HUDEP-2 (cell line): Measurements from ENCODE around the gene ADAMTS17.

Experiments
- DNase-seq, 76 experiments: peaks; one replicate each; lab custom pipeline; 2025; ENCODE audit not compliant: unreplicated experiment in 76 of 76; lab: John Stamatoyannopoulos, UW

ADAMTS17 gene

GRCh38 chr15:100255644-100256043 lies 86.1 kb downstream of the ADAMTS17 start:
- DNase-seq, result no peak

DNA sequence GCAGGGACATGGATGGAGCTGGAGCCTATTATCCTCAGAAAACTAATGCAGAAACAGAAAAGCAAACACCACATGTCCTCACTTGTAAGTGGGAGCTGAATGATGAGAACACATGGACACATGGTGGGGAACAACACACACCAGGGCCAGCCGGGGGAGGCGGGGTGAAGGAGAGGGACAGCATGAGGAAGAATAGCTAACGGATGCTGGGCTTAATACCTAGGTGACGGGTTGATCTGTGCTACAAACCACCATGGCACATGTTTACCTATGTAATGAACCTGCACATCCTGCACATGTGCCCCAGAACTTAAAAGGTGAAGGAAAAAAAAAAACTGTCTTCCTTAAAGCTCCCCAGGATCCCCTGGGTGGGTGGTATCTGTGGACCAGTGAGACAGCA lies 87.1 kb downstream of the ADAMTS17 start:
- no peak for DNase-seq

DNA sequence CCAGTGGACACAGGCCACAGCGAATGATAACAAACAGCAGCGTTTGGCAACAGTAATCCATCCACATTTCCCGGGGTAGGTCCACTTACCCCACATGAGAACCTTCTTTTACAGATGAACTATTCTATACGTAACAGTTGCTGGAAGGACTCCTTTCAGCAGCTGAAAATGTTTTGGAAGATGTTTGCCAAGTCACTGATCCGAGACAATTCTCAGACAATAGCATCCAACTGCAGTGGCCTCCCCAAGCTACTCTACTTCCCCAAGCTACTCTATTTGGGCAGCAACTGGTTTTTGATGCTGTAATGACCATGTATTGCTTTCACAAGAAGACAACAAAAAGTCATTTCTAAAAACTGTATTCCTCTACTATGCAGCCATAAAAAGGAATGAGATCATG lies 87.5 kb downstream of the ADAMTS17 start:
- DNase-seq, result no peak

DNA sequence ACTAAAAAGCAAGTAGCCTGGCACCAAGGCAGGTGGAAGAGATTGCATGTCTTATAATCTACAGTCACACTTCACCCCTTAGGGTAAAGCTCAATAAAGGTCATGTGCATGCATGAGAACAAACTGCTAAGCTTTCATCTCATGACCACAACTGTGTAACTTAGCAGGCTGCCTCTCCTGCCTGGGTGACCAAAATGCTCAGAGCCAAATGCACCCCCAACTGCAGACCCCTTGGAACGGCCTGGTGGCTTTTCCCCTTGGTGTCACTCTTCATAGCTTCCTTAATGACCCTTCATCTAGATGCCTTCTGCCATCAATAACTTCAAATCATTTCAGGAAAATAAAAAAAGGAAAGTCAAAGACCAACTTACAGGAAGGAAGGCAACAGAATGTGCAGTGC lies 88.1 kb downstream of the ADAMTS17 start:
- no peak for DNase-seq

DNA sequence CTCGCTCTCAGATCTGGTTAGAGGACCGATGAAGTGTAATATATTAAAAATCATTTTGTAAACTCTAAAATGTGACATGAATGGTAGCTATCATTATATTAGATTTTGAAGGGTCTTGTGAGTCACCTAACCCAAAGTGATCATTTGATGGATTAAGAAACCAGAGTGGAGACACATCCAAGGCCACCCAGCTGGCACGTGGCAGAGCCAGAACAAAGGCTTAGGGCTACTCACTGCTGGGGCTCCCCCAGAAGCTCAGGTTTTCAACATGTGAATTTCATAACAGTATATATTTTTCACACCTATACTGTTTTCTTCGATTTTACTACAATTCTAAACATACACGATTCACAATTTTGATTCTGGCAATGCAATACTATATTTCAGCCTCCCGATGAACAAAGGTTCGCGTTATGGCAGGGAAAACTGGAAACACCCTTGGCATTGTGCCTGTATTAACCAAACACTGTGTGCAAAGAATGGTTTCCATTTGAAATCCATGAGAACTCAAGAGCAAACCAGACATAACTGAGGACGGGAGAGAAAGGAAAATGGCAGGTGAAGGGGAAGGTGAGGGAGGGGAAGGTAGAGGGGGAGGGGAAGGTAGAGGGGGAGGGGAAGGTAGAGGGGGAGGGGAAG lies 88.9 kb downstream of the ADAMTS17 start:
- no peak for DNase-seq

DNA sequence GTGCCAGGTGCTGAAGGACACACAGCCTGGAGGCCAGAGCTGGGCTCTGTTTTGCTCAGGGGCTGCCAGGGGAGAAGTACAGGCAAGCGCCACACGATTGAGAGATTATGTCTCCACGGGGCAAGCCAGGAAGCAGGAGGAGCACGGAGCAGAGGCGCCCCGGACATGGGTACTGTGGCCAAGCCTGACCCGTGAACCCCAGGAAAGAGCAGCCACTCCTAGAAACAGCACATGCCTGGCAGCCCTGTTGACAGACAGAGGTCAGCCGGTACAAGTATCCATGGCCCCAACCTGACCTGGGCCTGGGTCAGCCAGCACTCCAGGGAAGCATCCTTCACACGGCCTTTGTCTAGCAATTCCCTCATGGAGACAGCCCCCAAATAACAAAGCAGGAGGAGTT lies 89.4 kb downstream of the ADAMTS17 start:
- no peak for DNase-seq

DNA sequence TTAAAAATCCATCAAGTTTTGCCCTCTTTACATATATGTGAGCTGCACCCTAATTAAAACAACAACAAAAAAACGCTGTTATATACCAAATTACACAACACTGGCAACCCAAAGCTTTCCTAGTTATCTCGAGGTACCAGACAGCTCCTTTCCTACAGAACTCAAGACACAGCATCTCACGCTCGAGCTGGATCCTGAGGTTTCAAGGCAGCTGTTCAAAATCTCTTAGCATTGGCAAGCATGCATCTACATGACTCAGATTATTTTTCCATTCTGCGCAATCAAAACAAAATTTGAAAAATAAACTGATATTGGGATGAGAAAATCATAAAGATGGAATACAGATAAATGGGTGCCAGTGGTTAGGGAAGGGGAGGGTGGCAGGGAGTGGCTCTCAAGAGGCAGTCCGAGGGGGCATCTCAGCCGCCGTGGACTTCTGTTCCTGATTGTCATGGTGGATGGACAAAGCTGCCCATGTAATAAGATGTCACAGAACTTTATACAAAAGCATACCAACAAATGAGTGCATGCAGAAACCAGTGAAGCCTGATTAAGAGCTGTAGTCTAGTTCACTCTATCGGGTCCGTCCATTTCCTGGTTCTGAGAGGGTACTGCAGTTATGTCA lies 91.5 kb downstream of the ADAMTS17 start:
- no peak for DNase-seq

DNA sequence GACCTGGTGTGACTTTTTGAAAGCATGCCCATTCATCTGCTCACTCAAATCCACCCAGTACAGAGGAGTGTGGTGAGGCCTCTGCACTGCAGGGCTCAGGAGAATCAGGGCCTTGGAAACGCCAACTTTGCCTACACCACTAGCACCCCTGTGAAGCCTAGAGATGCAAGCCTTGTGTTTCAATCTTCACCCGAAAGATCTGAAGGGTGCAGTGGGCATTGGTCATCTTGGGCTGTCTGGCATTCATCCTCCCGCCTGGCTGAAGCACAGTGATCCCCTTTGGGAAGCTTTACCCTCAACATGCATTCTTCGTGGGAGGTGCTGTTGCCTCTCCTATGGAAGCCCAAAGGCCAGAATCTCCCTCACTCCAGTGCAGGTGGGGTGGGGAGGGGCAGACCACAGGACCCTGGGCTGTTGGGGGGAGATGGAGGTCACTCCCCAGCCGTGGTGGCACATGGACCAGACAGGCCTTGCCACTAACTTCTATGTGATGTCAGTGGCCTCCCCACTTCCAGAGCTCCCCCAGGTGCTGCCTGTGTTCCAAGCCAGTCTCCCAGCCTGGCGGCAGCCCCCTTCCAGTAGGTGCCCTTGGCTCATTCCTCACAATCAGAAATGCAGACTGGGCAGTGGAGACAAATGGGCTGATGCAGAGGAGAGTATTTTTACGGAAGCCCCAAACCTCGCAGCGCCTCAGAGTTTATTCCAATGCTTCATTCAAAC lies 92.5 kb downstream of the ADAMTS17 start:
- DNase-seq, result no peak

GRCh38 chr15:100248236-100248635 lies 93.5 kb downstream of the ADAMTS17 start:
- DNase-seq, result no peak

GRCh38 chr15:100247228-100248225 lies 94.2 kb downstream of the ADAMTS17 start:
- no peak for DNase-seq

- no peak for DNase-seq
Observed at GRCh38 chr15:100245855-100246254, 95.9 kb downstream of the ADAMTS17 start.

GRCh38 chr15:100245487-100245820 lies 96.3 kb downstream of the ADAMTS17 start:
- no peak for DNase-seq

DNA sequence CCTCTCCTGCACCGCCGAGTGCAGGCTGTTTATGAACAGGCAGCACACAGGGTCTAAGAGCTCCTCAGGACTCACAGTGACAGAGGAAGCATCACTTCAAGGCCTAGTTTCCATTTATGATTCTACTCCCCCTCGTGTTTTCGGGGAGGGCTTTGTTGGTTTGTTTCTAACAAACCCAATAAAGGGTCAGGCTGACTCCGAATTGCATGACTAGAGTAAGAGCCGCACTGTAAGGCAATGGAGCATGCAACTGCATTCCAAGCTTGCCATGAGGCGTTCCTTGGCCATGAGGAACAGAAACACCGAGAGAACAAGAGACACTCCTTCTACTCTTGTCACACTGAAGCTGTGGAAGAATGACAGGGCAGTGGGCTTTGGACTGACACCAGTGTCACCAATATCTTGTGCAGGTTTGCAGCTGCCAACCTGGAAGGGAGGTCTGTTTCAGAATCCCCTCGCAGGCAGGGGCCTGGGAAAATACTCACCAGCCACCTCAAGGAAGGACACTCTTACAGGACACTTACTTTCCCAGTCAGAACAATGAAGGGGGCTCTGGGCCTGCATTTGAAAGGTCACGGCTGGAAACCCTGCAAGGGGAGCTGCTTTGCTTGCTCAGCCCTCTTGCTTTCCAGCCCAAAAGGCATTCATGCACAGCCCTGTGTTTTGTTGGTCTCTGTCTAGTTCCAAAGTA lies 96.8 kb downstream of the ADAMTS17 start:
- DNase-seq, result no peak

DNA sequence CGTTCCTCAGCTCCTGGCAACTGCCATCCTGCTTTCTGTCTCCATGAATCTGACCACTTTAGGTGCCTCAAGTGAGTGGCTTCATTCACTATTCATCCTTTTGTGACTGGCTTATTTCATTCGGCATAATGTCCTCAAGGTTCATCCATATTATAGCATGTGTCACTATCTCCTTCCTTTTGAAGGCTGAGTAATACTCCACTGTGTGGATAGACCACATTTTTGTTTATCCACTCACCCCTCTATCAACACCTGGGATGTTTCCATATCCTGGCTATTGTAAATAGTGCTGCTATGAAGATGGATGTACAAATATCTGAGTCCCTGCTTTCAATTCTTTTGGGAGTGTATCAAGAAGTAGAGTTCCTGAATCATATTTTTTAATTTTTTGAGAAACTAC lies 98.8 kb downstream of the ADAMTS17 start:
- no peak for DNase-seq

- DNase-seq, result peak in 1 of 76 experiments; percentile 3
Observed at GRCh38 chr15:100241572-100242482, 99.9 kb downstream of the ADAMTS17 start.

- DNase-seq, result no peak
Observed at GRCh38 chr15:100236981-100237720, 104.6 kb downstream of the ADAMTS17 start.

- no peak for DNase-seq
Observed at GRCh38 chr15:100235030-100235617, 106.7 kb downstream of the ADAMTS17 start.
